Measurements from ENCODE around the gene GRN.

DNA sequence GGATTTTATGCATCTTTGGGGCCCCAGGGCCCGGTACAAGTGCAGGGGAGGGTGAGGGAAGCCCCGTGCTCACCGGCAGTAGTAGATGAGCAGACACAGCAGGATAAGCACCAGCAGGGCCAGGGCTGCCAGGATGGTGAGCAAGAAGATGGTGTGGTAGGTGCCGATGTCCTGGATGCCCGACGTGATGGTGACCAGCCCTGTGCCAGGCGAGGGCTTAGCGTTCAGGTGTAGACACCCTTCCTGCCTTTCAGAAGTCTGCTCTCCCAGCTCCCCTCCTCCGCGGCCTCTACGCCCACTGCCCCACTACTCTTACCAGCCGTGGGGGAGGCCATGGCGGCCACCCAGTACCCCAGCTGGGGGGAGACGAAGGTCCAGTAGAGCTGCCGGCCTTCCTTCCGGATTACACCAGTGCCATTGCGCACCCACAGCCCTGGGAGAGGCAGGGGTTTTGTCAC lies 10.6 kb downstream of the GRN start:
- no peak for TF ChIP-seq TAF1 (IDR thresholded peaks at IDR 0.05; ENCODE audit: borderline replicate concordance, insufficient read depth, low read length)
- no peak for TF ChIP-seq SIN3A (IDR thresholded peaks at IDR 0.05; ENCODE audit: borderline replicate concordance, insufficient read depth, low read length)
- no peak for TF ChIP-seq POLR2AphosphoS5 (IDR thresholded peaks at IDR 0.05; ENCODE audit: low read depth, low read length)
- TF ChIP-seq, protein P1, sequence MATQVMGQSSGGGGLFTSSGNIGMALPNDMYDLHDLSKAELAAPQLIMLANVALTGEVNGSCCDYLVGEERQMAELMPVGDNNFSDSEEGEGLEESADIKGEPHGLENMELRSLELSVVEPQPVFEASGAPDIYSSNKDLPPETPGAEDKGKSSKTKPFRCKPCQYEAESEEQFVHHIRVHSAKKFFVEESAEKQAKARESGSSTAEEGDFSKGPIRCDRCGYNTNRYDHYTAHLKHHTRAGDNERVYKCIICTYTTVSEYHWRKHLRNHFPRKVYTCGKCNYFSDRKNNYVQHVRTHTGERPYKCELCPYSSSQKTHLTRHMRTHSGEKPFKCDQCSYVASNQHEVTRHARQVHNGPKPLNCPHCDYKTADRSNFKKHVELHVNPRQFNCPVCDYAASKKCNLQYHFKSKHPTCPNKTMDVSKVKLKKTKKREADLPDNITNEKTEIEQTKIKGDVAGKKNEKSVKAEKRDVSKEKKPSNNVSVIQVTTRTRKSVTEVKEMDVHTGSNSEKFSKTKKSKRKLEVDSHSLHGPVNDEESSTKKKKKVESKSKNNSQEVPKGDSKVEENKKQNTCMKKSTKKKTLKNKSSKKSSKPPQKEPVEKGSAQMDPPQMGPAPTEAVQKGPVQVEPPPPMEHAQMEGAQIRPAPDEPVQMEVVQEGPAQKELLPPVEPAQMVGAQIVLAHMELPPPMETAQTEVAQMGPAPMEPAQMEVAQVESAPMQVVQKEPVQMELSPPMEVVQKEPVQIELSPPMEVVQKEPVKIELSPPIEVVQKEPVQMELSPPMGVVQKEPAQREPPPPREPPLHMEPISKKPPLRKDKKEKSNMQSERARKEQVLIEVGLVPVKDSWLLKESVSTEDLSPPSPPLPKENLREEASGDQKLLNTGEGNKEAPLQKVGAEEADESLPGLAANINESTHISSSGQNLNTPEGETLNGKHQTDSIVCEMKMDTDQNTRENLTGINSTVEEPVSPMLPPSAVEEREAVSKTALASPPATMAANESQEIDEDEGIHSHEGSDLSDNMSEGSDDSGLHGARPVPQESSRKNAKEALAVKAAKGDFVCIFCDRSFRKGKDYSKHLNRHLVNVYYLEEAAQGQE (IDR thresholded peaks at IDR 0.05; ENCODE audit: insufficient read depth in 1 of 2, low read depth in 2 of 2, low read length in 2 of 2), result no peak

Measured in PFSK-1 (cell line).